ENCODE measurements around the gene SLC47A1. TPM values are rescaled to one million over a fixed set of nuclear protein-coding genes. Genes with fewer than 3 reads are reported as not detected.

Gene SLC47A1
- total RNA-seq, 2 donors from 2014 or later, result not detected

DNA sequence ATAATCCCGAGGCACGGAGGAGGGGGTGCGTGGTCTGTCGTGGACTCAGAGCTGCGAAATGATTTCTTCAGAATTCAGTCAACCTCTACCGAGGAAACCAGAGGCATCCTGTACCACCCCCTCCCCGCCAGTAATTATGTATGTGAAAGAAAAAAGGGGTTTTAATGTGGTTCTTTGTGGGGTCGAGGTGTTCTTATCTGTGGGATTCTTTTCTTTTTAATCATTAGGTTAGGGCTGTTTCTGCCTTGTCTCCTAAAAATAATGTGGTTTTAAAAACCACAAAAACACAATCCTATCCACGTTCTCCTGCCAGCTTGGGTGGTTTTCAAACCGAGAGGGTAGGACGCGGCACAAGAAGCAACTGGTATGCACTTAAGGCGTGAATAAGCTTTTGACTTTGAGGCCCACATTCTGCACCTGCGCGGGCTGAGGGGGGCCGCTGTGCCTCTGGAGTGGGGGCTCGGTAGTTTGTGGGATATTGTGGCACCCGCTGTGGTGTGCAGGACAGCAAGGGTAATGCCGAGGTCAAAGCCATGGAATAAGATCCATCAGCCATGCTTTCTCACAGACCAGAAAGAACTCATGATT, 1.0 kb downstream of the SLC47A1 start:
- no peaks in the 10 kb centered on the region for H3K9me3 Mint-ChIP-seq
- H3K27me3 Mint-ChIP-seq, result peaks cover 31 to 36% of the 10 kb centered on the region in 2 donors
- H3K4me1 Mint-ChIP-seq (ENCODE audit: low read depth in 2 of 2), result peaks cover 0 to 4% of the 10 kb centered on the region in 2 donors
- DNase-seq (ENCODE audit: low spot score), result no peak
- H3K27ac Mint-ChIP-seq, result no peak overlapping the region
- no peaks in the 10 kb centered on the region for H3K36me3 Mint-ChIP-seq
- no peak for ATAC-seq
- H3K4me3 Mint-ChIP-seq, result peak overlapping the region; percentile 32

DNA sequence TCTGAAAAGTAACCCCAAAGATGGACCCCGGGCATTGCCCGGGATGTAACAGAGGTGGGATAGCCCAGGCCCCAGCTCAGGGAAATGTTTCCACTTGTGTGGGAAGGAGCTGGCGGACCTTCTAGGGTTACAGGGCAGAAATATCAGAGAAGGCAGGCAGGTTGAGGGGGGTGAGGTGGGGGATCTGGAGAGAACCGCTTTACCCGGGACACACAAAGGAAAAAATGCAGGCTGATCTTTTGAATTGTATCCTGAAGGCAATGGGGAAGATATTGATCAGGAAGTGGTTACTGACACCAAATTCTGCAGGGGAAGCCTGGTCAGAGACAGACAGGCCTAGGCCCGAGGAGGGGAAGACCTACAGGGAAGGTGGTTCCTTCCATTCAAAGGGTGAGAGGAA, 3.5 kb downstream of the SLC47A1 start:
- Mint-ChIP-seq H3K9me3 (no peaks in the 10 kb centered on the region), H3K36me3 (no peaks in the 10 kb centered on the region)

DNA sequence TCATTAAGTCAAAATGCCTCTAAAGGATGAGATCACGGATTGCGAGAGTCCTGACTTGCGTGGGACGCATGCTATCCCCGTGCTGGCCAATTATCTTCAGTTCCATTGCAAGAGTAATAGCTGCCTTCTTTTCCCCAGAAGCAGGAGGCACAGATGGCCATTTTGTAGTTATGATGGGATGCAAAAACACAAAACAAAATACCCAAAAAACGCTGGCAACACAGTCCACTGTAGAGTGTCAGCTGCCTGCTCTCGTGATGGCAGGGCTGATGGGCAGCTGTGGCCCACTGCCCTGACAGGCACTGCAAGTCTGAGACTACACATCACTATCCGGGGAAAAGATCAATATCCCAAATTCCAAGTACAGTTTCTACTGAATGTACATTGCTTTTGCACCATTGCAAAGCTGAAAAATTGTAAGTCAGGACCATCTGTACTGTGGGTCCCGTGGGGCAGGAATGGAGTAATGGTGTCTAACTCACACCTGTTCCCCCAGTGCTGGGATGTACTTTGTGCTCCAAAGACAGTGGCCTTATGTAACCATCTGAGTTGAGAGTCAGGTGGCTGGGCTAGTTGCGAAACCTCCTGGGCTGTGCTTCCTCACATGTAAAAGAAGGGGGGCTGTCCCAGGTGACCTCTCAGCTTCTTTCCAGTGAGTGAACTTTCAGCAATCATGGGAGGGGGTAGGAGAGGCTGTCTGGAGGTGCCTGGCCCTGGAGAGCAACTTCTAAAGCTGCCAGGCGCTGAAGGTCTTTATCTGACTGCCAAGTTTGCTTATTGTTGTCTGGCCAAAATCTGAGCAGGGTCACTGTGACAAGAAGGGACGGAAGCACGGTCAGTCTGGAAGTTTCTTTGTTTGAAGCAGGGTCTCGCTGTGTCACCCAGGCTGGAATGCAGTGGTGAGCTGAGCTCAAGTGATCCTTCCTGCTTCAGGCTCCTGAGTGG, 4.7 kb downstream of the SLC47A1 start:
- no peaks in the 10 kb centered on the region for H3K36me3 Mint-ChIP-seq
- DNase-seq (ENCODE audit: low spot score) (no peak), ATAC-seq (no peak)
- peaks cover 0 to 4% of the 10 kb centered on the region in 2 donors for H3K4me1 Mint-ChIP-seq (ENCODE audit: low read depth in 2 of 2)
- H3K27me3 Mint-ChIP-seq, result peaks cover 7 to 15% of the 10 kb centered on the region in 2 donors
- H3K9me3 Mint-ChIP-seq, result no peaks in the 10 kb centered on the region
- H3K4me3 Mint-ChIP-seq, result no peak overlapping the region
- H3K27ac Mint-ChIP-seq, result no peak overlapping the region

More for the DNA sequence above, 3.5 kb downstream of the SLC47A1 start:
- no peak overlapping the region for H3K4me3 Mint-ChIP-seq
- peaks cover 0 to 4% of the 10 kb centered on the region in 2 donors for H3K4me1 Mint-ChIP-seq (ENCODE audit: low read depth in 2 of 2)
- DNase-seq (ENCODE audit: low spot score) (no peak), ATAC-seq (no peak)
- H3K27ac Mint-ChIP-seq, result no peak overlapping the region
- H3K27me3 Mint-ChIP-seq, result peaks cover 18 to 24% of the 10 kb centered on the region in 2 donors

DNA sequence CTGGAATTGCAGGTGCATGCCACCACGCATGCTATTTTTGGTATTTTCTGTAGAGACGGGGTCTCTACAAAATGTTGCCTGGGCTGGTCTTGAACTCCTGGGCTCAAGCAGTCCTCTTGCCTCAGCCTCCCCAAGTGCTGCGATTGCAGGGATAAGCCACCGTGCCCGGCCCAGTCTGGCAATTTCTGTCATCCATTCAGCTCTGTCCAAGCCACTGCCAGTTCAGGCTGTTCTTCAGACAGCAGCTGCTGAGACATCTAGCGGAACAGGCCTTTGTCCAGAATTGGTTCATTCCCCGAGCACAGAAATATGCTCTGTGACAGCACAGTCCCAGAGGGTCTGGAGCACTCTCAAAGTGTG, 5.4 kb downstream of the SLC47A1 start:
- H3K36me3 Mint-ChIP-seq, result no peaks in the 10 kb centered on the region
- ATAC-seq, result no peak
- H3K9me3 Mint-ChIP-seq, result no peaks in the 10 kb centered on the region
- no peak overlapping the region for H3K27ac Mint-ChIP-seq
- peaks cover 0 to 4% of the 10 kb centered on the region in 2 donors for H3K4me1 Mint-ChIP-seq (ENCODE audit: low read depth in 2 of 2)
- H3K27me3 Mint-ChIP-seq, result peaks cover 7 to 15% of the 10 kb centered on the region in 2 donors
- no peak overlapping the region for H3K4me3 Mint-ChIP-seq
- DNase-seq (ENCODE audit: low spot score), result no peak

DNA sequence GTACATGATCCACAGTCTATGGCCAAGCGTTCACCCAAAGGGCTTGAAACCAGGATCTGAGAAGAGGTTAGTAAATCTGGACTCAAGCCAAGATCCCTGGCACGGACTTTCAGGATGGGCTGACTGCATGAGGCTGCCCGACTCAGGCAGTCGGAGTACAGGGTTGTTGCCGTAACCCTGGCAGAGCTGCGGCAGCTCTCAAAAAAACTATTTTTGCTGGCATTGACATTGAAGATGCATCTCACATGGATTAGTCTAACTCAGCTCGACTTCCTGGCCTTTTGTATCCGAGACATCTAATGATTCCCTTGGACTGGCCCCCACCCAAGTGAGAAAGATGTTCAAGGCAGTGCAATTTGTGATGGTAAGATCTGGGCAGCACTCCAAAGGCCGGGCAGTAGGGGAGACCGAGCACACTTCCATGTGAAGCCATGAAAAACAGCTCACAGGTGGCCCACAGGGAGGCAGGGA, 6.2 kb downstream of the SLC47A1 start:
- ATAC-seq (no peak), DNase-seq (ENCODE audit: low spot score) (no peak)
- no peak overlapping the region for H3K27ac Mint-ChIP-seq
- H3K4me1 Mint-ChIP-seq (ENCODE audit: low read depth in 2 of 2), result no peaks in the 10 kb centered on the region
- H3K36me3 Mint-ChIP-seq, result no peaks in the 10 kb centered on the region
- H3K27me3 Mint-ChIP-seq, result peaks cover 0 to 10% of the 10 kb centered on the region in 2 donors
- H3K4me3 Mint-ChIP-seq, result no peak overlapping the region
- no peaks in the 10 kb centered on the region for H3K9me3 Mint-ChIP-seq

DNA sequence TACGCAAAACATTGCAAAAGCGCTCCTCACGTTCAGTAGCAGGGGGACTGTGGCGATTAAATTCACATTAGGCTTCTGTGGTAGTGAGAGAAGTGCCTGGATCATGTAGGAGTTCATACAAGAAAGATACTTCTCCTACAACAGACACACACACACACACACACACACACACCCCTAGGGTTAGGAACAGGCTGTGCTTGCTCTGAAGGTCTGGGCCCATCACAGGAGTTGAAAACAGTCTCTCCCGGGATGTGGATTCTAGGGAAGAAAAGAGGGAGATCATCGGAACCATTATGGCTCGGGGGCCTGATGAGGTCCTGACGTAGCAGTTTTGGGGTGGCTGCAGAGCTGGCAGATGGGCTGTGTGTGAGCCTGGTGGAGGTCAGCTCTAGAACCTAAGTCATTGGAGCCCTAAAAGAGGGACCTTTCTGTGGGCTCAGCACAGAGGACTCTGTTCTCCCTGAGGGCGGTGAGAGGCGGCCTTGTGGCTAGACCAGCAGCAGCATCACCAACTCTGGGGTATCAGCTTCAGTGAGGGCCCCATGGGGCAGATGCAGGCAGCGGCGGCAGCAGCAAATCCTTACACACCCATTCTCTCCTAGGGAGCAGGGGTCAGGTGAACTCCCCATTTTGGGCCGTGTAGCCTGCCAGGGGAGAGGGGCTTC, 7.2 kb downstream of the SLC47A1 start:
- DNase-seq (ENCODE audit: low spot score) (no peak), ATAC-seq (peak in 1 of 2 donors; percentile 12)
- Mint-ChIP-seq H3K27ac (no peak overlapping the region), H3K4me1 (ENCODE audit: low read depth in 2 of 2) (no peaks in the 10 kb centered on the region), H3K36me3 (no peaks in the 10 kb centered on the region), H3K9me3 (no peaks in the 10 kb centered on the region), H3K4me3 (no peak overlapping the region), H3K27me3 (peaks cover 0 to 10% of the 10 kb centered on the region in 2 donors)

DNA sequence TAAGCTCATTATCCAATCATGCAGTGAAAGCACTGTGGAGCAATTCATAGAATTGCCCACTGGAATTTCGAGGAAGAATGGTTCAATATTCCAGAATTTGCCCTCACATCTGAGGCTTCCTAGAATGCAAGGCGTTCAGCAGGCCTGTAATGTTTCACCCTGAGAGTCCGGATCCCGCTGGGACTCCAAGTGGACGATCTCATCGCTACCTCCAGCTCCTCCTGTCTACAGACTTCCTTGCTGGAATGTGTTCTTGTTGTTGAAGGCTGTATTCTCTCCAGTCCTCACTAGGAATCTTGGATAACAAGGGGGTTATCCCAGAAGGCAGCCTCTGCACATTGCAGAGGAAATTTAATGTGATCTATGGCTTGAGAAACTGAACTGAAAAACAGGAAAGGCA, 7.8 kb downstream of the SLC47A1 start:
- Mint-ChIP-seq H3K36me3 (no peaks in the 10 kb centered on the region), H3K4me1 (ENCODE audit: low read depth in 2 of 2) (no peaks in the 10 kb centered on the region), H3K27me3 (peaks cover 0 to 8% of the 10 kb centered on the region in 2 donors), H3K9me3 (no peaks in the 10 kb centered on the region), H3K4me3 (no peak overlapping the region), H3K27ac (no peak overlapping the region)
- DNase-seq (ENCODE audit: low spot score), result no peak
- ATAC-seq, result no peak

DNA sequence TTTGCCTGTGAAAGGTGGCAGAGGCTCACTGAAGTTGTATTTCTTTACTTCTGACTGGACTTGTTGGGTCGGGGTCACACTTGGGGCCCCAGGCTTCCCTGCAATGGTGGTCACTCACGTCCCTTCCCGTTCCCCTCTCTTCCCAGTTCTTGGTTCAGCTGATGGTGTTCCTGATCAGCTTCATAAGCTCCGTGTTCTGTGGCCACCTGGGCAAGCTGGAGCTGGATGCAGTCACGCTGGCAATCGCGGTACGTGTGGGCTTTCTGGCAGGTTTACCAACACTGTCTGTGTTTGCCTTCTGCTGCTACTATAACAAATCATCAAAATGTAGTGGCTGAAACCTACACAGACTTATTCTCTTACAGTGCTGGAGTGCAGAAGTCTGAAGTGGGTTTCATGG, 8.6 kb downstream of the SLC47A1 start:
- no peak for DNase-seq (ENCODE audit: low spot score)
- ATAC-seq, result no peak
- Mint-ChIP-seq H3K27ac (no peak overlapping the region), H3K36me3 (no peaks in the 10 kb centered on the region), H3K9me3 (no peaks in the 10 kb centered on the region), H3K4me3 (no peak overlapping the region), H3K4me1 (ENCODE audit: low read depth in 2 of 2) (no peaks in the 10 kb centered on the region), H3K27me3 (peaks cover 0 to 5% of the 10 kb centered on the region in 2 donors)

DNA sequence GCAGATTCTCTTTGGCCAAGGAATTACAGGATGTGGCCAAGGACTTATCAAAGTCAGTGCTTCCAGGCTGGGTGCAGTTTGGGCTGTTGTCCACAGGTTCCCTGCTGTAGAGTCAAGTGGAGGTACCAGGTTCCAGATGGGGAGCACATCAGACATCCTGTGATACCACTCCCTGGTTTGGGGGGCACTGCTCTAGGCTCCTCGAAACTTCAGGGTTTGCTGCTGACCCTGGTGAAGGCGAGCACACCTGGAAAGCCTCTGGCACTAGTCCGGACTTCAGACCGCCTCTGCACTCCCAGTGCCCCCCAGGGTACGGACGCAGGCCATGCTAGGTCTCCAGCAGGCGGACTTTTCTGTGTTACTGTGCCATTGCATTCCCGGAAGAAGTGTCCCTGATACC, 10.7 kb downstream of the SLC47A1 start:
- H3K36me3 Mint-ChIP-seq, result no peaks in the 10 kb centered on the region
- H3K9me3 Mint-ChIP-seq, result no peaks in the 10 kb centered on the region
- no peaks in the 10 kb centered on the region for H3K4me1 Mint-ChIP-seq (ENCODE audit: low read depth in 2 of 2)
- H3K4me3 Mint-ChIP-seq, result no peak overlapping the region
- H3K27me3 Mint-ChIP-seq, result no peaks in the 10 kb centered on the region
- no peak overlapping the region for H3K27ac Mint-ChIP-seq
- ATAC-seq, result no peak
- DNase-seq (ENCODE audit: low spot score), result no peak

DNA sequence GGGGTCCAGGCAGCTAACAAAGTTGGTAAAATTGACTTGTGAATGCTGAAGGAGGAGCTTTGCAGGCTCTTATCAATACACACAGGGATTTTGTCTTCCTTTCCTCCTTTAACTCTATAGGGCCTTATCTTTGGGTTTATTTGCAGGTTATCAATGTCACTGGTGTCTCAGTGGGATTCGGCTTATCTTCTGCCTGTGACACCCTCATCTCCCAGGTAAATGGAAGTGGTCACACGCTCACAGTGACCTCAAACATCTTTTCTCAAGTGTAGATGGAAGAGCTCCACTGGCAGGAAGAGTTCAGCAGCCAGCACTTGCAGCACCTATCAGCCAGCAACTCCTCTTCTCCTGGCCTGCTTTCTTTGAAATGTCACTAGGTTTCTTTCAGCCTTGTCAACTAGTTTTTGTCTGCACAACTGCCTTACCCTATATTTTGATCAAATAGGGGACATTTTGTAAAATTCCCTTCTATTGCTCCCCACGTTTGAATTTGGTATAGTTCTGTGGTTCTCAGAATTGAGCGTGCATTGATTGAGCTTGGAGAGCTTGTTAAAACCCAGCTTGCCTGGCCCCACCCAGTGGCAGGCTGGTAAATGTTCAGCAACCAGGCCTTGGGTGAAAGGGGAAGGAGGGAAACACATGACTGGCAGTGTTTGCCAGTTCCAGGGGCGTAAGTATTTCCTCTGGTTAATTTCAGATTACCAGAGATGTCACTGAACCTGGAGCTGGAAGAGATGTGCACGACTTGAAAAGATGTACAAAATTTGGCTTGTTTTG, 12.8 kb downstream of the SLC47A1 start:
- DNase-seq (ENCODE audit: low spot score) (no peak), ATAC-seq (no peak)
- H3K36me3 Mint-ChIP-seq, result no peaks in the 10 kb centered on the region
- H3K4me3 Mint-ChIP-seq, result no peak overlapping the region
- H3K27ac Mint-ChIP-seq, result no peak overlapping the region
- H3K9me3 Mint-ChIP-seq, result no peaks in the 10 kb centered on the region
- no peaks in the 10 kb centered on the region for H3K27me3 Mint-ChIP-seq
- H3K4me1 Mint-ChIP-seq (ENCODE audit: low read depth in 2 of 2), result no peaks in the 10 kb centered on the region

DNA sequence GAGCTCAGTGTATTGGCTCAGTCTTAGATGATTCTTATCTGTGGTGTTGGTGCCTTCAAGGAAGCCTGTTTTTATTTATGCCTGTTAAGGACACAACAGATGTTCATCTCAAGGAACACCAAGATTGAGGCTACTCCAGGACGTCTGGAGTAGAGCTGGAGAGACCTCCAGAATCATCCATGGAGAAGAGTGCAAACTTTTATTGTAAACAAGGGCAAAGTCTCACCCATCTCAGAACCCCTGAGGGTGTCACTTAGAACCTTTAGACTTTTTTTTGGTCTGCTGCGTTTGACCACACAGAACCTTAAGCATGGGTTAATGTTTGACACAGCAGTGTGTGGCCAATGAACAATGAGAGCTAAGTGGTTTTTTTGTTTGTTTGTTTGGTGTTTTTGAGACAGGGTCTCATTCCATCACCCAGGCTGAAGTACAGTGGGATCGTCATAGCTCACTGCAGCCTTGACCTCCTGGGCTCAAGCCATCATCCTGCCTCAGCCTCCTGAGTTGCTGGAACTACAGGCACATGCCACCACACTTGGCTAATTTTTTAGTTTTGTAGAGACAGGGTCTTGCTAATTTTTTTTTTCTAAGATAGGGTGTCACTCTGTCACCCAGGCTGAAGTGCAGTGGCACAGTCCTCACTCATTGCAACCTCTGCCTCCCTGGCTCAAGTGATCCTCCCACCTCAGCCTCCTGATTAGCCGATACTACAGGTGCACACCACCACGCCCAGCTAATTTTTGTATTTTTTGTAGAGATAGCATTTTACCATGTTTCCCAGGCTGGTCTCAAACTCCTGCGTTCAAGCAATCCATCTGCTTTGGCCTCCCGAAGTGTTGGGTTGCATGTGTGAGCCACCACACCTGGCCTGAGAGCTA, 16.3 kb downstream of the SLC47A1 start:
- H3K4me3 Mint-ChIP-seq, result no peak overlapping the region
- H3K36me3 Mint-ChIP-seq, result no peaks in the 10 kb centered on the region
- no peaks in the 10 kb centered on the region for H3K4me1 Mint-ChIP-seq (ENCODE audit: low read depth in 2 of 2)

DNA sequence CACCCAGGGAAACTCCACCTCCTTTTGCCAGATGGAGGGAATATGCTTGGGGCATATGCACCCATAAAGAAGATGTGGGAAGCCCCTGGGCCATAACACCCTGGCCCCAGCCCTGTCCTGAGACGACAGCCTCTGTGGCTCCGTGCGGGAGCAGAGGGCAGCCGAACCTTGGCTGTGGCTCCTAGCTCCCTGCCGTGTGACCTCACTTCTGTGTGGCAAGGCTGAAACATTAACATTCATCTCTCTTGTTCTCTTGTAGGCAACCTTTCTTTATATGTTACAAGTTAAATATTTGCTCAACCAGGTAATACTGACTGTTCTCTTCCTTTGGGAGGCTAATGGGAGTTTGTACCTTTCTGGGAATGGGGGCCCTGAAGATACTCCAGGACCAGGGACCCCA, 17.5 kb downstream of the SLC47A1 start:
- no peak for DNase-seq (ENCODE audit: low spot score)
- Mint-ChIP-seq H3K9me3 (no peaks in the 10 kb centered on the region), H3K4me1 (ENCODE audit: low read depth in 2 of 2) (no peaks in the 10 kb centered on the region), H3K4me3 (no peak overlapping the region), H3K27me3 (peaks cover 6 to 8% of the 10 kb centered on the region in 2 donors), H3K27ac (no peak overlapping the region), H3K36me3 (no peaks in the 10 kb centered on the region)
- ATAC-seq, result no peak

More for the DNA sequence above, 16.3 kb downstream of the SLC47A1 start:
- no peak for DNase-seq (ENCODE audit: low spot score)
- peaks cover 6 to 8% of the 10 kb centered on the region in 2 donors for H3K27me3 Mint-ChIP-seq
- no peaks in the 10 kb centered on the region for H3K9me3 Mint-ChIP-seq
- ATAC-seq, result no peak
- no peak overlapping the region for H3K27ac Mint-ChIP-seq

All from natural killer cell treated with Interleukin-12 subunit alpha and Interleukin-12 subunit beta and Interleukin-15 and Interleukin-18, amount 100 ng/mL, for 72 hours (primary cell).